SU-DHL-6 (cell line): ENCODE data around the gene TCEANC.

ENCODE experiments used
- EZH2phosphoT487 ChIP-seq: fragments of 200-600 bp; sonication (generic), shearing (Covaris generic); conservative IDR thresholded peaks from 2 replicates; pipeline ENCODE4 v1.6.1; 2018; ENCODE audit warnings: mild to moderate bottlenecking, antibody characterized with exemption, low read length, moderate library complexity, mixed read lengths
- TF ChIP-seq, protein P1 (sequence below): fragments of 200-600 bp; sonication (generic); IDR thresholded peaks from one replicate; pipeline ENCODE4 v1.5.1; 2017; ENCODE audit warnings: antibody characterized with exemption, mild to moderate bottlenecking, low read length, moderate library complexity; ENCODE audit not compliant: insufficient read depth, poor library complexity, severe bottlenecking

GRCh38 chrX:13620207-13620606 lies 32.7 kb upstream of the TCEANC start:
- TF ChIP-seq, protein P1, sequence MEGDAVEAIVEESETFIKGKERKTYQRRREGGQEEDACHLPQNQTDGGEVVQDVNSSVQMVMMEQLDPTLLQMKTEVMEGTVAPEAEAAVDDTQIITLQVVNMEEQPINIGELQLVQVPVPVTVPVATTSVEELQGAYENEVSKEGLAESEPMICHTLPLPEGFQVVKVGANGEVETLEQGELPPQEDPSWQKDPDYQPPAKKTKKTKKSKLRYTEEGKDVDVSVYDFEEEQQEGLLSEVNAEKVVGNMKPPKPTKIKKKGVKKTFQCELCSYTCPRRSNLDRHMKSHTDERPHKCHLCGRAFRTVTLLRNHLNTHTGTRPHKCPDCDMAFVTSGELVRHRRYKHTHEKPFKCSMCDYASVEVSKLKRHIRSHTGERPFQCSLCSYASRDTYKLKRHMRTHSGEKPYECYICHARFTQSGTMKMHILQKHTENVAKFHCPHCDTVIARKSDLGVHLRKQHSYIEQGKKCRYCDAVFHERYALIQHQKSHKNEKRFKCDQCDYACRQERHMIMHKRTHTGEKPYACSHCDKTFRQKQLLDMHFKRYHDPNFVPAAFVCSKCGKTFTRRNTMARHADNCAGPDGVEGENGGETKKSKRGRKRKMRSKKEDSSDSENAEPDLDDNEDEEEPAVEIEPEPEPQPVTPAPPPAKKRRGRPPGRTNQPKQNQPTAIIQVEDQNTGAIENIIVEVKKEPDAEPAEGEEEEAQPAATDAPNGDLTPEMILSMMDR, result no peak
- no peak for TF ChIP-seq EZH2phosphoT487
